COLO668 (cell line): ENCODE results near the gene DLG2.
"Not testable (repeated sequence)": the region's sequence is repeated elsewhere in the genome, so short reads cannot be mapped to it uniquely, and the experiment has no call there.

Experiments used
- DNase-seq: peaks from one replicate; lab custom pipeline; 2025; ENCODE audit not compliant: unreplicated experiment; lab: John Stamatoyannopoulos, UW

Gene DLG2

DNA sequence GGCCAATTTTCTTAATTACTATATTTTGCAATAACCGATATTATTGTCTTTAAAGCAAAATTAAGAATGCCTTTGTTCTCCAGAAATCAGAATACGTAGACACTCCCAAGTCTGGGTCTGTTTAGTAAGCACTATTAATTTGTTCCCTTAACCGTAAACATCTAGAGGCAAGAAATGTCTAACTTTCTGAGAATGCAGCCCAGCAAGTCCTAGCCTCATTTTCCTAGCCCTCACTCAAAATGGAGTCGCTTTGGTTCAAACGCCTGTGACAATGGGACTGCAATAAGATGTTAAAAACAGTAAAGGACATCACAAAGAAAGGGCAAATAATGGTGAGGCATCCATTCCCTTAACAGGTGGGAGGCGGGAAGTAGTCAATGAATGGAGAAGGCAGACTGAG, 280.7 kb downstream of the DLG2 start:
- DNase-seq = no peak

DNA sequence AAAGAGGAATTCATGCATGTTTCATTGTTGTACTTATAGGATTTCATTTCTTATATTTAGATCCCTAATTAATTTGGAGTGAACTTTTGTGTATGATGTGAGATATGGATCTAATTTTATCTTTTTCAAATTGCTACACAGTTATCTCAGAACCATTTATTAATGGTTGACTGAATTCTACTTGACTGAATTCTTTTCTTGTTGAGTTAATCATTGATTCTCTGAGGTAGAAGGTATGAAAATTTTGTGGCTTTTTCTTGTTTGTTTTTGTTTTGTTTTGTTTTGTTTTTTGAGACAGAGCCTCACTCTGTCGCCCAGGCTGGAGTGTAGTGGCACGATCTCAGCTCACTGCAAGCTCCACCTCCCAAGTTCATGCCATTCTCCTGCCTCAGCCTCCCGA, 286.3 kb downstream of the DLG2 start:
- DNase-seq = not testable (repeated sequence)

DNA sequence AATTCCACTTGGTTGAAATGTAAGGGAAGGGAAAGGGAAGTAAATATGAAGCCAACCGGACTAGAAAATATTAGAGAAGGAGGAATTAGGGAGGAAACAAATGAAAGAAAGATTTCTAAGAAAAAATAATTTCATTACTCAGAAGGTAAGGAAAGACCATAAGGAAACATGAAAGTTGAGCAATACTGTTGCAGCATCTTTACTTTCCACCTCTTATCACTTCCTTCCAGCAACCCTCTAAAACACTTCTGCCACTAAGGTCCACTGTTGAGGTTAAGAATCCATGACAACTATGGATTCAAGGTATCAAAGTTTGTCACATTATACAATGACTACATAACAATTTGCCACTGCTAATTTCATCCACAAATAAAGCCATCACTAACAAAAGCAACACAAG, 308.6 kb downstream of the DLG2 start:
- no peak for DNase-seq

DNA sequence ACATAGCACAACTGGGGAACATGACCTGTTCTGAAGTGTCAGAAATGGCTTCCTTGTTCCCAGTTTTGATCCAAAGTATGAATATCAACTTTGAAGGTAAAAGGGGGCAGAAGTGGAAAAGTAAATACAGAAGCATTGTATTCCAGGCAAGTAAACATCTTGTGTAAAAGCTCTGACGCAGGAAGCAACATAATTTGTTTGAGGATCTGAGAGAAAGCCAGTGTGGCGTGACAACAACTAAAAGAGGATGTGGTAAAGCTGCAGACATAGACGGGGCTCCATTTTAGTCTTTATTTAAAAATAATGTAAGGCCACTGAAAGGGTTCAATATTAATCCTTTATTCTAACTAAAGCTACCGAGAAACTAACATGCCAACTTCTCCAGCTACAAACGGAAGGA, 310.2 kb downstream of the DLG2 start:
- DNase-seq = peak; percentile 4

DNA sequence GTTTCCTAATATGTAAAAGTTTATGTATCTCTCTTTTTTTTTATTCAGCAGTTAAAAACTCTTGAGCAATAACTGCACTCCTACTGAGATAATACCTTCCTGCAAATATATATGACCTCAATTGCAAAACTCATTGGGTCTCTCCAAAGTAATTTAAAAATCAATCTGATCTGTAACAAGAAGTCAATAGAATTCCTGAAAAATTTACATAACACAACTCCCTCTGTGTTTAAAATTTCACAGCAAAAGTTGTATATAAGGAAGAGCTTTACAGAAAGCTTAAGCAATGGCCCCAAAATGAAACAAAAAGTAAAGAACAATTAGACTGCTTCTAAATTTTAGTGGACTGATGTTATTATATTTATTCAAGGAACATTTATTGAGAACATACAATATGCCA, 313.4 kb downstream of the DLG2 start:
- no peak for DNase-seq

DNA sequence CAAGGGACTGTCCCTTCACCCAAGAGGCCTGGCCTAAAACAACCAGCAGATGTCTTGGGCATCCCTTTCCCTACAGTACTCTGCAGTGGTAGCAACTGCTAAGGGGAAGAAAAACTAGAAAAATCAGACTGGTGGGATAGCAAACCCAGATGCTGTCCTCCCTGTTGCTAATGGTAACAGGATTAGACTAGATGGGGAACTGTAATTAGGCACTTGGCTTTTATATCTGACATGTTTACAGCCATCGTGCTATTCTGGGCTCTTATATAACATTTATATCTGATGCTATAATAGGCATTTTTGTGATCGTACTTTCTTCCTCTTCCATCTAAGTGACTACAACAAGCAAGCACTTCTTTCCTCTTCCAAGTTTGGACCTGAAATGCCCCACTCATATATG, 316.7 kb downstream of the DLG2 start:
- DNase-seq = no peak

DNA sequence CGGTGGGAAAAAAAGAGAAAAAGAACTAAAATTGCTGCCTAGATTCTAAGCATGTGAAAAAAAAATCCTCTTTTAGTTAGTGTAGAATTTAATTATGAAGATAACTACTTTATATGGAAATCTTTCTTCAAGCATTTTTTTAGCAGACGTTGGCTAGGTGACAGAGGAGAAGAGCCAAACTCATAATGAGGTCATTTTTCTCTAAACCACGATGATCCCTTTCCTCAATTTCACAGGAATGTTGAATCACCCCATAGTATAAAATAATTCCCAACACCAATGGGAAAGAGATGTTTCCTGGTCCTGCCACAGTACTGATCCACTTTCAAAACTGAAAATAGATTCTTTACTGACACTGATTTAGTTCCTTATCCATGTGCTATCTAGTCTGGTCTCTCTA, 319.8 kb downstream of the DLG2 start:
- no peak for DNase-seq

DNA sequence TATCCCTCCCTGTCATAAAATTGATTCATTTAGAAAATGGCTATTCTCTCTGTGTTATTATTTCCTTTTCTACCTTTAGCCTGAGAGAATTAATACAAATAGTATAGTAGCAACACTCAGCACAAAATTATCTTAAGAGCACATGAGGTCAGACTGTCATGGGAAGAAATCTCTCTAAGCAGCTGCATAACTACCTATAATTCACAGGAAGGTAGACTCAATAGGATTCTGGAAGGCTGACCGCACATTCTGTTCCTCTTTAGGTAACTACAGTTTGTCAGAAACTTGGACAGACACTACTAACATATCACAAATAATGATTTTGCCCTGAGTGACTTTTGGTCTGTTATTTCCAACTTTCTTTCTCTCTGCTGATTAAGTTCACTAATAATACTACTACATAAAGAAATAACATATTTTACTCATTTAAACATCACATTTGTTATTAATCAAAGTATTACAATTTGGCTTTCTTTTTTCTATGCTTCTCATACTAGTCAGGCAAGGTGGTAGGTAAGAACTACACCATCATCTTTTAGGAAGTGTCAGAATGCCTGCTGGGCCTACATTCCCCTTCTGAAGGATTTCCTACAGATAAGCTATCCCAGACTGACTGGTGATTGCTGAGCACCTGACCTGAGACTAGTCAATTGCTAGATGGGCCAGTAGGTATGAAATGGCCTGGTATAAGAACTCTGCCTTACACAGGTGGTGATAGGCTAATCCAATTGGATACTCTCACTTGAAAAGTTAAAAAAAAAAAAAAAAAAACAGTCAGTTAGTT, 325.1 kb downstream of the DLG2 start:
- DNase-seq = no peak

DNA sequence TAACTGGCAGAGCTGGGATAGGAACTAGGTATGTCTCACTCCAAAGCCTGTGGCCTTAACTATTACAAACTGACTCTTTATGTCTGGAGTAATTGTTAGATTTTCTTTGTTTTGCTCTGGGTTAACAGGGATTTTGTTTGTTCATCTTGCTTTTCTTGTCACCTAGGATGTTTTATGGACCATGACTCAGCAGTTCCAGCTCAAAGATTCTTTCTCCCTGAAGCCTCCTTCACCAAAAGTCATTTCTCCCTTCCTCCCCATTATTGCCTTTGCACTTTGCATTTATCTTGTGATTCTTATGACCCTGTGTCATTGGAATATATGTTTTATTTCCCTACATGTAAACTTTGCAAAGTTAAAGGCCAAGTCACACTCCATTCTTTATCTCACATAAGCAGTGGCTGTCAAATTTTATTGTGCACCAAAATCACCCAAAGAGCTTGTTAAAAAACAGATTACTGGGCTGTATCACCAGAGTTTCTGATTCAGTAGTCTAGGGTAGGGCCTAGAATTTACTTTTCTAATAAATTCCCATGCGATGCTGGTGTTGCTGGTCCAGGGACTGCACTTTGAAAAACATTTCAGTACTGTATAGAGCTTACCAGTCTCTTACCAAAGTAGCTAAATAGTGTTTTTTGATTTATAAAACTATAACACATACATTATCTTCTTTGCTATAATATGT, 327.7 kb downstream of the DLG2 start:
- no peak for DNase-seq

DNA sequence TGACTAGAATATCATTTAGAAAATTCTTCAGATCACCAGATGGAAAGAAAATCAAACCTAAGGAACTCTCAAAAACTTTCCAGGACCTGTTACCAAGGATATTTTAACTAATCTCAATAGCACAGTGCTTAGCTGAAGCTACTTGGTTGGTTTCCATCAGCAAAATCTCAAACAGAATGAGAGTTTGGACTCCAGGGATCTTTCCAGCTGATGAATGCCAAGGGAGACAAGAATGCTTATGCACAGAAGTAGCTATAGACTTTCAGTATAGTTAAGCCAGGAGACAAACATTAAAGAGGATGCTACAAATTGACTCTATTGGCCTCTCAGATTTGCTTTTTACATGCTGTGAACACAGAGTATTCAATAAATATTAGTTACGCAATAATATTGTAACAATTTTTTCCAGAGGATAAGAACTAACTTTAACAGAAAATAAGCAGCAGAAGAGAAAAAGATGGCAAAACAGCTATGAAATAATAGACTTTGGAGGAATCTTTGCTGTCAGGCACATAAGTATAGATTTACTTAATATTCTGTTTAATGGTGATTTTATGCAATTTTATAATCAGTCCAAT, 331.4 kb downstream of the DLG2 start:
- no peak for DNase-seq

DNA sequence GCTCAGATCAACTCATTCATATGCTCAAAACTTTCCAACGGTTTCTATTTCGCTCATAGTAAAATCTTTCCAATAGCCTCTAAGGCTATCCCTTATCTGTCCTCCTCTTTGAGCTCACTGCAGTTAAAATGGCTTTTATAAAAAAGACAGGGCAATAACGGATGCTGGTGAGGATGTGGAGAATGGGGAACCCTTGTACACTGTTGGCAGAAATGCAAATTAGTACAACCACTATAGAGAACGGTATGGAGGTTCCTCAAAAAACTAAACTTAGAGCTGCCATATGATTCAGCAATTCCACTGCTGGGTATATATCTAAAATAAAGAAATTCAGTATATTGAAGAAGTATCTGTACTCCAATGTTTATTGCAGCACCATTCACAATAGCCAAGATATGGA, 345.6 kb downstream of the DLG2 start:
- no peak for DNase-seq

DNA sequence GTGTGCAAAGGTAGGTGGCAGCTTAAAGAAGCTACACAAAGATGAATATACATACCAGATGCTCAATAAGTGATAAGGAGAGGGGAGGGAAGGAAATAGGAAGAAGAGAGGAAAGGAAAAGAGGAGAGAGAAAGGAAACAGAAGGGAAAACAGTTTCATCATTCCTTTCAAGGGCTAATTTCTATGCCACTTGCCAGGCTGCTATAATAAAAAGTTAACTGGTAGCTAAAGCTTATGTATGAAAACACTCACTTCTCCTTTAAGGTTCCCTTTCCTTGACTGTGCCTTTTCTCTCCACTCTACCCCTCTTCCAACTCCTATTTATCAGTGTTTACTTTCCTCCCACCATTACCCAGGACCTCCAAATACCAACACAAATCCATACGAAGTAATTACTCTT, 347.9 kb downstream of the DLG2 start:
- DNase-seq = no peak

DNA sequence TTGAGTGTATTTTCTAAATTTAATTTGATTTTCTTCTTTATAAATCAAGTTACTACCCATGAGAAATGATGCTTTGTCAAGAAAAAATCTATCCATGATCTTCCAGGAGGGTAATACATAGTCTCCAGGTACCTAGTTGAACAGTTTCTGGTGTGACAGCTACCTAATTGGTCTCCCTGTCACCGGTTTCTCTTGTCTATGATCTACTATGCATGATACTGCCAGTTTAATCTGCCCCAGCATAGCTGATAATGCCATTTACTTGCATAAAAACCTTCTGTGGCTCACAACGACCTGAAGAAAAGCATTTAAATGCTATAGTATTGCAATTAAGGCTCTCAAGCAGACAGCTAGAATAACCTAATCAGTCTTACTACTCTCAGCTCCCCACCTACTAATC, 349.5 kb downstream of the DLG2 start:
- no peak for DNase-seq

DNA sequence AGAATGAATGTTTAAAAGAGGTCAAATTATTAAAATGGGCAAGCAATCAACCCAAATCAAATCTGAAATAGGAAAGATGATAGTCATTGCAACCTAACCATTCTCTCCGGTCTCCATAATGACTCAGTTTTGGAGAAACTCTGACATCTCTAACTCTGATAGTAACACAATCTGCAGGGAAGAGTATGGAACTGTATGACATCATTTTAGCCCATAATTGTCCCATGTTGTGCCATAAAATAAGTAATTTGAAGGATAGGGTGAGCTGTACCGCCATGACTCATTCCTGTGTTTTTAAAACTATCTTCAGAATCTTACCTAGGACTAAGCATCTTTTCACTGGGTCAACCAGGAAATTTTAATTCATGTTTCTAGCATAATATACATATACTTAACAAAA, 350.8 kb downstream of the DLG2 start:
- DNase-seq = no peak

DNA sequence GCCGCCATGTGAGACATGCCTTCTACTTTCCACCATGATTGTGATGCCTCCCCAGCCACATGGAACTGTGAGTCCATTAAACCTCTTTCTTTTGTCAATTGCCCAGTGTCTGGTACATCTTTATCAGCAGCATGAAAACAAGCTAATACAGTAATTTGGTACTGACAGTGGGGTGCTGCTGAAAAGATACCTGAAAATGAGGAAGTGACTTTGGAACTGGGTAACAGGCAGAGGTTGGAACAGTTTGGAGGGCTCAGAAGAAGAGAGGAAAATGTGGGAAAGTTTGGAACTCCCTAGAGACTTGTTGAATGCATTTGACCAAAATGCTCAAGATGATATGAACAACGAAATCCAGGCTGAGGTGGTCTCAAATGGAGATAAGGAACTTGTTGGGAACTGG, 356.8 kb downstream of the DLG2 start:
- not testable (repeated sequence) for DNase-seq

DNA sequence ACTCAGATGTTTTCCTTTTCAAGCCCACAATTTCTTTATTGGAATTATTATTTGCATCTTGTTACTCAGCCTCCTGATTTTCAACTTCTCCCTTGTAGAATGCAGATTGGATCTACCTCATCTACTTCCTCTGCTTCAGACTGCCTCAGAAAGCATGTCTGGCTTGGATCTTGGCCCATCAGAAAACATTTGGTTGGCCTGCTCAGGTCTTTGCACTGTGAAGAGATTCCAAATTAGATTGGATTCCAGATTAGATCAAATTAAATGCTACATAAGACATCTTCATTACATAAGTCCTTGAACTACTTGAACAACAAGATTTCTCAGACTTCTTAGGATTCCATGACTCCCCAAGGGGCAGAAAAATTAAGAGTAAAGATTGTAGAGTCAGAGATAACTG, 358.0 kb downstream of the DLG2 start:
- DNase-seq = no peak

DNA sequence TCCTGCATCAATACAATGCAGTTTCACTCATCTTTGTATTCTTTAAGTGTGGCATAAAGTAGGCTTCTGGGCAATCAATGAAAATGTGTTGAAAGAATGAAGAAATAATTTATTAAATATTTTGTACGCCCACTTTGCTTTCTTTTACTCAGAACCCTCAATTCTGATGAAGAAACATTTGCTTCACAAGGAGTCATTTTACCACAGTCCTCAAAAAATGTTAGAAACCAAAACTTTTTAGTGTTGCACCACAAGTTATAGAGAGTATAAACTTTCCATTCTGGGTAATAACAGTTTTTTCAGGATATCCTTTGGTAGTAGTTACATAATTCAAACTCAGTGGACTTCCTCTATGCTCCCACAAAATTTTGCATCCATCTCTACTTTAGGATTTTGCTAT, 360.5 kb downstream of the DLG2 start:
- DNase-seq = no peak

DNA sequence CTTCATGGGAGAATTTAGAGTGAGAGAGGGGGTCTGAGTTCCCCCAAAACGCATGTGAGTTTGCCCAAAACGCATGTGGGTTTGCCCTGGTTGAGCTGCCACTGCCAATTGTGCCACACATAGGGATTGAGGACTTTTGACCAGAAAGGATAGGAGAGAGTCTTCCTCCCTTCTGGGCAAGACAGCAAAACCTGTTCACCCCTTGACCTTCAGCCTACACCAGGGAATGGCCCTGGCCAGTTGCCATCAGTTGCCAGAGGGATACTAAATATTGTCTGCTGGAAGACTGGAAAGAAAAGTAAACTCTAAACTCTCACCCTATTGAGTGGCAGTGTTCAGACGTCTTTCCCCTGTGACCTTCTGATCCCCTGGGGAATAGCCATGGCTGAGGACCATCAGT, 363.8 kb downstream of the DLG2 start:
- DNase-seq = no peak

DNA sequence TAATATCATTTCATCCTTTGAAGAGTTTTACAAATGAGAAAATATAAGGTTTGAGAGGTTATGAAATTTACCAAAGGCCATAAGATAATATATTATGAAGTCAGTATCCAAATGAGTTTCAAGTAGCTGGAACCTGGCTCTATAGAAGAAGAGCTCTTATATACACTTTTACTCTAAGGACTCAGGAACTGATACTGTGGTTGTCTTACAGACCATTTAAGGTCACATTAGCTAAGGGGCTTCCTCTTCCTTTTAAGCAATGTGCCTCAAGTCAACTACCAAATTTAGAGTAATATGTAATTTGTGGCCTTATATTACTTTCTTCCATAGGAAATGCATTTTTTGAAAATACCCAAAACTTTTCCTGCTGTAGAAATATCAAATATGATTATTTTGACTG, 369.3 kb downstream of the DLG2 start:
- DNase-seq = no peak

DNA sequence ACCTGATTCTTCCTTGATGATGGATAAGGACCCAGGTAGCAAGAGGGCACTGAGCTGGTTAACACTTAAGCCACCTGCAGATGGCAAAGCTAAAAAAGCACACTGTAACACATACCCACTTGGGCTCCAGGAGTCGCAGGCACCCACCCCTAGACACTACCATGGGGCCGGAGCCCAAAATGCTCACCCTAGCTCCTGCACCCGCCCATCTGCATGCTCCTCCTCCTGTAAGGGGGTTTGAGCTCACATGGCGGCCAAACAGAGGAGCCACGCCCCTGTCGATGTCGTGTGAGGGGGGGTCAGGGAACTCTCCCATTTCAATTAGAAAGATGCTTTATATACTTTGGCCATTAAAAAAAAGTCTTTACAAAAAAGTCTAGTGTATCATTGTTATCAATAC, 370.7 kb downstream of the DLG2 start:
- no peak for DNase-seq

DNA sequence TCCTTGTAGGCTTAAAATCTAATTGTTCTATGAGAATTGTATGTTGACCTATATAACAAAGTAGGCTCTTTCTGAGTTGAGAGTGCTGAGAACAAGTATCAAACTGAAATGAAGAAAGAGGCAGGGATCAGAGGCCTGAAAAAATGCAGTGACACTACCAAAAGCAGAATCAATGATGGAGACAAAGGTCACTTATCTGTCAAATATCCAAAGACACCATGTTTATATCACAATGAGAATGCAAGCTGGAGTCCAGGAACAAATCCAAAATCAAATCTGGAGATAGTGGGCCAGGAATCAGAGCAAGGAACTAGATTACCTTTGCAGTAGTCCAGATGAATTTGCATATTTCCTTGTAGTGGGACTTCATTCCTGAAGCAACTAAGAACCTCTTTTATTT, 377.7 kb downstream of the DLG2 start:
- no peak for DNase-seq

DNA sequence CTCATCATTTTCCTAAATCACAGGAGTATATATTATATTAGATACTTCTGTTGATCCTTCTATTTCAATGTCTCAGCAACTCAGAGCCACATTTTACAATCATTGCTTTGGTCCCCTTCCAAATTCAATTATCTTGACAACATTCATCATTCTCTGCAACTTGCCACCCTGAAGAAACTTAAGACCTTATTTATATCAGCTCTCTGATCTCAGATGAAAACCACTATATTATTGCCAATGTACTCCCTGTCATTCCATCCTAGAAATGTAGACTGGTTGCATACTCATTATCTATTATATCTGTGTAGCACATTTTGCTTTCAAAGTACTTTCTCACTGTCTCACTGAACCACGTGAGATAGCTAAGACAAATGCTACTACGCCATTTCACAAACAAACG, 379.3 kb downstream of the DLG2 start:
- DNase-seq = no peak

DNA sequence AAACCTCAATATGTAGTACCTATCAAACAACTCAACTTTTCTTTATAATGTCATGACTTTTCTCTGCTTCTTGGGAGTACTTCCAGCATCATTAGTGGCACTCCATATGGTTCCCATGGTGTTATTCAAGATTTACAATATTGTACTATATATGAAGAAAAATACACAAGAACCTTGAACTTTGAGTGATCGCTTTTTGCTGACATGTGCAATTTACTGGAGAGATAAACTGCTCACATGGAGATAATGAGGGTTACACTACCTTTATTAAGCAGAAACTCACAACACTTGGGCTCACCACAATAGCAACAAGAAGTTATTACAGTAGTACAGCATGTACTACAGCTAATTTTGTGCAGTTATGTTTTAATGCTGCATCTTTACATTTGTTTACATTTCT, 388.2 kb downstream of the DLG2 start:
- no peak for DNase-seq
